ENCODE measurements around the gene PAK5.

The PAK5 gene

DNA sequence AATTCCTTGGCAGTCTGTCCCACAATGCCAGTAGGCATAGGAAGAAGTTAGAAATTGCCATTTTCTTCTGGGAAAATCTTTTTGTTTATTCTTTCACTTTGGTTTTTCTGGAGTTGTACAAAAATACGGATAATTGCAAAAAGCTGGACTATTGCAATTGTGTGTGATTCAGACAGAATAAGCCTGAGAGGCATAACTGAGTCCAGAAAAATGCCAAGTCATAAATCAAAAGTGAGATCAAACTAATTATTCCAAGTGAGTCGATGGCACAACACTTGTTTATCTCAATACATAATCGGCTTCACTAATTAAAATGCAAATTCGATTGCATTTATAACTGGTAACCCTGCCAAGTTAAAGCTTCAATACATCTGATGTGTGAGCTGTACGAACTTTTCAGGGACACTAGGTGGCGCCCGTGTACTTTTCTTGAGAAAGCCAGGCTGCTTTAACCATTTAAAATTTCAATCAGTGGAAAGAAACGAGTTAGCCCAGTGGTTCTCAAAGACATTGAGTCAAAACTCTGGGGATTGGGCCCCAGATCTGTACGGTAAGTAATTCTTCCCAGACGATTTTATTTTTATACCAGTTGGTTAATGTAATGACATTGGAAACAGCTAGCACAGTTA is 221.9 kb downstream of the PAK5 start:
- Histone ChIP-seq H3K36me3 (ENCODE audit: control insufficient read depth, insufficient read depth, low read length) (no peaks in the 10 kb centered on the region), H3K4me1 (no peaks in the 10 kb centered on the region), H3K79me2 (no peaks in the 10 kb centered on the region), H3K27ac (no peak overlapping the region), H2AFZ (no peak overlapping the region), H3K9me3 (ENCODE audit: control insufficient read depth, low read length) (no peaks in the 10 kb centered on the region), H3K27me3 (ENCODE audit: control insufficient read depth, insufficient read depth, low read length) (no peaks in the 10 kb centered on the region), H3K9ac (no peak overlapping the region), H3K4me3 (ENCODE audit: low read depth, low read length) (no peak overlapping the region), H3K4me2 (ENCODE audit: low read length) (no peak overlapping the region)
- TF ChIP-seq, protein P1, sequence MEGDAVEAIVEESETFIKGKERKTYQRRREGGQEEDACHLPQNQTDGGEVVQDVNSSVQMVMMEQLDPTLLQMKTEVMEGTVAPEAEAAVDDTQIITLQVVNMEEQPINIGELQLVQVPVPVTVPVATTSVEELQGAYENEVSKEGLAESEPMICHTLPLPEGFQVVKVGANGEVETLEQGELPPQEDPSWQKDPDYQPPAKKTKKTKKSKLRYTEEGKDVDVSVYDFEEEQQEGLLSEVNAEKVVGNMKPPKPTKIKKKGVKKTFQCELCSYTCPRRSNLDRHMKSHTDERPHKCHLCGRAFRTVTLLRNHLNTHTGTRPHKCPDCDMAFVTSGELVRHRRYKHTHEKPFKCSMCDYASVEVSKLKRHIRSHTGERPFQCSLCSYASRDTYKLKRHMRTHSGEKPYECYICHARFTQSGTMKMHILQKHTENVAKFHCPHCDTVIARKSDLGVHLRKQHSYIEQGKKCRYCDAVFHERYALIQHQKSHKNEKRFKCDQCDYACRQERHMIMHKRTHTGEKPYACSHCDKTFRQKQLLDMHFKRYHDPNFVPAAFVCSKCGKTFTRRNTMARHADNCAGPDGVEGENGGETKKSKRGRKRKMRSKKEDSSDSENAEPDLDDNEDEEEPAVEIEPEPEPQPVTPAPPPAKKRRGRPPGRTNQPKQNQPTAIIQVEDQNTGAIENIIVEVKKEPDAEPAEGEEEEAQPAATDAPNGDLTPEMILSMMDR (IDR thresholded peaks at IDR 0.05) = peak; percentile 83

DNA sequence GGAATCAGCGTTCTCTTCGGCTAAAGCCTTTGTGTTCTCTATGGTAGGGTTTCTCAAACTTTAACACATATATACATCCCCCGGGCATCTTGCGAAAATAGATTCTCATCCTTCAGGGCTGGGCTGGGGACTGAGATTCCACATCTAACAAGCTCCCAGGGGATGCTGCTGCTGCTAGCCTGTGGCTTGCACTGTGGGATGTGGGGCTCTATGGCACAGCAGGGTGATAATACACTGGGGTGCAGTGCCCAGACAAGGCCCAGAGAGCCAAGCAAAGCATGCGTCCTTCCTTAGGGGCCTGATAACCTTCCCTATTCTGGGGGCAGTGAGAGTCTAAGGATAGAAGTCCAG is 222.4 kb downstream of the PAK5 start:
- Histone ChIP-seq H3K9me3 (ENCODE audit: control insufficient read depth, low read length) (no peaks in the 10 kb centered on the region), H3K79me2 (no peaks in the 10 kb centered on the region), H3K4me1 (no peaks in the 10 kb centered on the region), H3K27ac (no peak overlapping the region), H3K4me3 (ENCODE audit: low read depth, low read length) (no peak overlapping the region), H2AFZ (no peak overlapping the region), H3K4me2 (ENCODE audit: low read length) (no peak overlapping the region), H3K27me3 (ENCODE audit: control insufficient read depth, insufficient read depth, low read length) (no peaks in the 10 kb centered on the region), H3K36me3 (ENCODE audit: control insufficient read depth, insufficient read depth, low read length) (no peaks in the 10 kb centered on the region), H3K9ac (no peak overlapping the region)
- TF ChIP-seq, protein P1 (IDR thresholded peaks at IDR 0.05) = no peak

DNA sequence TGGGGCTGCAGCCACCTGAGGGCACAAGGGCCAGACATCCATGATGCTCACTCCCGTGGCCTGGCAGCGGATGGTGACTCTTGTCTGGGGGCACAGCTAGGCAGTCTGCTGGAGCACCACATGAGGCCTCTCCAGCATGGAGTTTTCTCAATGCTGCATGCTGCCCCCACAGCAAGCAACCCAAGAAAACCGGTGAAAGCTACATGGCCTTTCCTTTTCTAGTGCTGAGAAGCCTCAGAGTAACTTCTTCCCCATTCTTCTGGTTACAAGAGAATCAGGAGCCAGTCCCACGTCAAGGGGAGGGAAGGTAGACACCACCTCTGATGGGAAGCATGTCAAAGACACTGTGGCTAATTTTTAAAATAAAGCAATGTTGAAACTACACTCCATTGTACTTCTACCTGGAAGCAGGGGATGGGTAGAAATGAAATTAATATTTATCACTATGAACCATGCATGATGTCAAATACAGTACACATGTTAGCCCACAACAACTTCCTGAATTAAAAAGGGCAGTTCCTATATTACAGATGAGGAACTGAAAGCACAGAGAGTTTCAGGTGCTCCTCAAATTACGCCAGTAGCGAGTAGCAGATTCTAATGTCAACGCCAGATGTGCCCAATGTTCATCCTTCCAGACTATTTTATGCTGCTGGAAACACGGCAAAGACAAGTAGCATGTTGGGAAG is 223.0 kb downstream of the PAK5 start:
- no peak overlapping the region for H3K4me3 ChIP-seq (ENCODE audit: low read depth, low read length)
- TF ChIP-seq, protein P1 (IDR thresholded peaks at IDR 0.05) = no peak
- no peaks in the 10 kb centered on the region for H3K79me2 ChIP-seq
- no peaks in the 10 kb centered on the region for H3K9me3 ChIP-seq (ENCODE audit: control insufficient read depth, low read length)
- H3K27ac ChIP-seq = no peak overlapping the region
- no peak overlapping the region for H2AFZ ChIP-seq
- H3K4me1 ChIP-seq = no peaks in the 10 kb centered on the region
- no peak overlapping the region for H3K4me2 ChIP-seq (ENCODE audit: low read length)
- H3K9ac ChIP-seq = no peak overlapping the region
- H3K27me3 ChIP-seq (ENCODE audit: control insufficient read depth, insufficient read depth, low read length) = no peaks in the 10 kb centered on the region
- no peaks in the 10 kb centered on the region for H3K36me3 ChIP-seq (ENCODE audit: control insufficient read depth, insufficient read depth, low read length)

DNA sequence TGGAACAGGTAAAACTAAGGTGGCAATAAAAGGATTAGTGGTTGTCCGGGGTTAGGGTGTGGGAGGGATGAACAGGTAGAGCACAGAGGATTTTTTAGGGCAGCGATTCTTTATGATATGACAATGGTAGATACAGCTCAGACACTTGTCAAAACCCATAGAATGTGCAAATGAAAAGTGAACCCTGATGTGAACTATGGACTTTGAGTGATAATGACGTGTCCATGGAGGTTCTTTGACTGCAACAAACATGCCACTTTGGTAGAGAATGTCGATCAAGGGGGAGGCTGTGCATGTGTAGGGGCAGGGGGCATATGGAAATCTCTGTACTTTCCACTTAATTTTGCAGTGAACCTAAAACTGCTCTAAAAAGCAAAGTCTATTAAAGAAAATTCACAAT is 223.8 kb downstream of the PAK5 start:
- H3K4me2 ChIP-seq (ENCODE audit: low read length) = no peak overlapping the region
- no peak overlapping the region for H2AFZ ChIP-seq
- no peak overlapping the region for H3K27ac ChIP-seq
- no peaks in the 10 kb centered on the region for H3K36me3 ChIP-seq (ENCODE audit: control insufficient read depth, insufficient read depth, low read length)
- no peaks in the 10 kb centered on the region for H3K27me3 ChIP-seq (ENCODE audit: control insufficient read depth, insufficient read depth, low read length)
- no peaks in the 10 kb centered on the region for H3K9me3 ChIP-seq (ENCODE audit: control insufficient read depth, low read length)
- no peaks in the 10 kb centered on the region for H3K4me1 ChIP-seq
- no peaks in the 10 kb centered on the region for H3K79me2 ChIP-seq
- TF ChIP-seq, protein P1 (IDR thresholded peaks at IDR 0.05) = no peak
- H3K9ac ChIP-seq = no peak overlapping the region
- no peak overlapping the region for H3K4me3 ChIP-seq (ENCODE audit: low read depth, low read length)

DNA sequence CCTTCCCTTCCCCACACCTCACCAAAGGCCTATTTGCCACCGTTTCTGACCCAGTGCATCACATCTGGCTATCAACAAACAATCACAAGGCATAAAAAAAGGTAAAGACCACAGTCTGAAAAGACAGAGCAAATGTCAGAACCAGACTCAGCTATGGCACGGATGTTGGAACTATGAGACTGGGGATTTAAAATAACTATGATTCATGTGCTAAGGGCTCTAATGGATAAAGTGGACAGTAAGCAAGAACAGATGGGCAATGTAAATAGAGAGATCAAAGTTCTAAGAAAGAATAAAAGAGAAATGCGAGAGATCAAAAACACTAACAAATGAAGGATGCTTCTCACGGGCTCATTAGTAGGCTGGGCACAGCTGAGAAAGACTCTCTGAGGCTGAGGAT is 225.0 kb downstream of the PAK5 start:
- Histone ChIP-seq H3K79me2 (no peaks in the 10 kb centered on the region), H3K4me2 (ENCODE audit: low read length) (no peak overlapping the region), H3K9me3 (ENCODE audit: control insufficient read depth, low read length) (no peaks in the 10 kb centered on the region), H3K36me3 (ENCODE audit: control insufficient read depth, insufficient read depth, low read length) (no peaks in the 10 kb centered on the region), H3K27ac (no peak overlapping the region), H3K4me3 (ENCODE audit: low read depth, low read length) (no peak overlapping the region), H3K9ac (no peak overlapping the region), H3K4me1 (no peaks in the 10 kb centered on the region), H2AFZ (no peak overlapping the region), H3K27me3 (ENCODE audit: control insufficient read depth, insufficient read depth, low read length) (no peaks in the 10 kb centered on the region)
- TF ChIP-seq, protein P1 (IDR thresholded peaks at IDR 0.05) = no peak
